CD8-positive, alpha-beta memory T cell (primary cell): ENCODE results near the gene TP53TG3E. TPM values are rescaled to one million over a fixed set of nuclear protein-coding genes. Genes with fewer than 3 reads are reported as not detected.
"Not testable (repeated sequence)": the region's sequence is repeated elsewhere in the genome, so short reads cannot be mapped to it uniquely, and the experiment has no call there.

Source experiments
- CTCF ChIA-PET: fragments of 350-600 bp; sonication (Branson Sonifier 250); formaldehyde crosslinking; loops from one replicate; lab custom pipeline; 2021; ENCODE audit warnings: antibody characterized with exemption; lab: Charles Lee
- POLR2A ChIA-PET: fragments of 350-600 bp; sonication (Branson Sonifier 250); formaldehyde crosslinking; loops from one replicate; lab custom pipeline; 2021; ENCODE audit warnings: antibody characterized with exemption; lab: Charles Lee
- DNase-seq, 5 donors: peaks; one replicate each; pipeline versions ENCODE4 v3.0.0 to v3.0.0-alpha.2; 2020 to 2022; ENCODE audit warnings: mixed read lengths in 1 of 5
- H3K27ac ChIP-seq: one replicate; pipeline ENCODE4 v1.7.0; 2013; ENCODE audit warnings: low read depth, mild to moderate bottlenecking, low read length, moderate library complexity
- H3K27me3 ChIP-seq: 2 replicates; pipeline ENCODE4 v1.7.0; 2013; ENCODE audit warnings: low read length, mild to moderate bottlenecking; ENCODE audit not compliant: insufficient read depth, poor library complexity, severe bottlenecking
- H3K36me3 ChIP-seq: 2 replicates; pipeline ENCODE4 v1.7.0; 2013; ENCODE audit warnings: mild to moderate bottlenecking, low read length, moderate library complexity; ENCODE audit not compliant: insufficient read depth
- H3K4me1 ChIP-seq: 2 replicates; pipeline ENCODE4 v1.7.0; 2013; ENCODE audit warnings: mild to moderate bottlenecking, low read length, moderate library complexity; ENCODE audit not compliant: insufficient read depth
- H3K4me3 ChIP-seq: 2 replicates; pipeline ENCODE4 v1.7.0; 2013; ENCODE audit warnings: mild to moderate bottlenecking, low read length
- H3K9me3 ChIP-seq: 2 replicates; pipeline ENCODE4 v1.7.0; 2013; ENCODE audit warnings: mild to moderate bottlenecking, low read length
- H3K27ac Mint-ChIP-seq, 8 donors: one replicate each; pipeline ENCODE4 v1.8.0; 2020 to 2021; ENCODE audit warnings: mixed read lengths in 8 of 8, mild to moderate bottlenecking in 6 of 8, inconsistent platforms in 3 of 8, moderate library complexity in 3 of 8
- H3K27me3 Mint-ChIP-seq, 2 donors: one replicate each; pipeline ENCODE4 v1.8.0; 2020 to 2021; ENCODE audit warnings: mixed read lengths in 2 of 2, mild to moderate bottlenecking in 1 of 2, moderate library complexity in 1 of 2
- H3K36me3 Mint-ChIP-seq, 3 donors: one replicate each; pipeline ENCODE4 v1.8.0; 2020 to 2021; ENCODE audit warnings: mixed read lengths in 3 of 3, inconsistent platforms in 1 of 3, mild to moderate bottlenecking in 1 of 3
- H3K4me1 Mint-ChIP-seq, 3 donors: one replicate each; pipeline ENCODE4 v1.8.0; 2020 to 2021; ENCODE audit warnings: mixed read lengths in 3 of 3, inconsistent platforms in 1 of 3, mild to moderate bottlenecking in 1 of 3
- H3K4me3 Mint-ChIP-seq, 7 donors: one replicate each; pipeline ENCODE4 v1.8.0; 2020 to 2021; ENCODE audit warnings: mixed read lengths in 7 of 7, mild to moderate bottlenecking in 6 of 7, moderate library complexity in 4 of 7, inconsistent platforms in 2 of 7
- H3K9me3 Mint-ChIP-seq, 5 donors: one replicate each; pipeline ENCODE4 v1.8.0; 2020 to 2022; ENCODE audit warnings: mixed read lengths in 5 of 5, mild to moderate bottlenecking in 3 of 5, moderate library complexity in 2 of 5, inconsistent platforms in 1 of 5
- polyA plus RNA-seq: library from polyadenylated mRNA; unstranded; fragments of 300-500 nt; fragmentation: Illumina TruSeq; gene quantifications from one replicate; pipeline ENCODE4 v1.2.3, GENCODE V29; 2021
- total RNA-seq, 2 experiments: library from RNA; stranded (reverse); gene quantifications; one replicate each; pipeline ENCODE4 v1.2.3, GENCODE V29; 2021

TP53TG3E gene, protein sequence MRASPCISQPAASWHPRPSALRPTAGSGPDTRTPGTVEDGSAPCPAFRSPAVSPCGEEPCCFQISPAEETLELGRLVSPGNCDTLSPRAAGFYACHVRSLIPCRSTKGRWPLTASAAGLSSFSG
- total RNA-seq (not detected), polyA plus RNA-seq (not detected)

DNA sequence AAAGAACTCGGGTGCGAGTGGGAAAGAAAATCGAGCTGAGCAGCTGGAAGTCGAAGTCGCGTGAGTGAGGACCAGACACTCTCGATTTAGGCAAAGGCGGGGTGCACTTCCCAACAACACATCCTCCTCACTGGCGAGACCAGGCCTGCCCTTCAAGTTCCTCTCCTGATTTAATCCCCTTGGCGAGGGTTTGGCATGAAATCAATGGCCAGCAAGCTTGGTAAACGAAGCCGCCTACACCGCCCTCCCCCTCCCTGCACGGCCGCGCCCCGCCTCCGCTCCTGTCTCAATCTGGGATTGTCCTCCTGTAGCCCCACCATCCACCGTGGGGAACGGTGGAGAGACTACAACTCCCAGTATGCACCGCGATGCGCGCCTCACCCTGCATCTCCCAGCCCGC is at the start of gene TP53TG3E:
Gene TP53TG3E, plus strand, starts transcription at position 301 of the 400 bp plus-strand sequence. Its CDS starts 68 bp downstream, at position 369.
- POLR2A ChIA-PET, H3K36me3 ChIP-seq, H3K27ac ChIP-seq, H3K4me3 Mint-ChIP-seq, H3K4me3 ChIP-seq, H3K9me3 Mint-ChIP-seq, DNase-seq, H3K9me3 ChIP-seq, CTCF ChIA-PET, H3K4me1 Mint-ChIP-seq, H3K27ac Mint-ChIP-seq, H3K4me1 ChIP-seq, H3K27me3 ChIP-seq, H3K36me3 Mint-ChIP-seq, H3K27me3 Mint-ChIP-seq: not testable (repeated sequence)

- H3K27me3 Mint-ChIP-seq, H3K36me3 Mint-ChIP-seq, CTCF ChIA-PET, H3K4me3 ChIP-seq, H3K4me3 Mint-ChIP-seq, POLR2A ChIA-PET, H3K27ac ChIP-seq, H3K4me1 ChIP-seq, H3K27me3 ChIP-seq, H3K36me3 ChIP-seq, H3K9me3 ChIP-seq, H3K4me1 Mint-ChIP-seq, H3K27ac Mint-ChIP-seq: not testable (repeated sequence)
- H3K9me3 Mint-ChIP-seq: peaks cover 0 to 12% (median 0%) of the 10 kb centered on the region in 5 donors
- peak in 4 of 5 donors; percentile 4 to 33 (median 20) for DNase-seq
Measured at GRCh38 chr16:33336226-33337012, 32.3 kb downstream of the TP53TG3E start.

DNA sequence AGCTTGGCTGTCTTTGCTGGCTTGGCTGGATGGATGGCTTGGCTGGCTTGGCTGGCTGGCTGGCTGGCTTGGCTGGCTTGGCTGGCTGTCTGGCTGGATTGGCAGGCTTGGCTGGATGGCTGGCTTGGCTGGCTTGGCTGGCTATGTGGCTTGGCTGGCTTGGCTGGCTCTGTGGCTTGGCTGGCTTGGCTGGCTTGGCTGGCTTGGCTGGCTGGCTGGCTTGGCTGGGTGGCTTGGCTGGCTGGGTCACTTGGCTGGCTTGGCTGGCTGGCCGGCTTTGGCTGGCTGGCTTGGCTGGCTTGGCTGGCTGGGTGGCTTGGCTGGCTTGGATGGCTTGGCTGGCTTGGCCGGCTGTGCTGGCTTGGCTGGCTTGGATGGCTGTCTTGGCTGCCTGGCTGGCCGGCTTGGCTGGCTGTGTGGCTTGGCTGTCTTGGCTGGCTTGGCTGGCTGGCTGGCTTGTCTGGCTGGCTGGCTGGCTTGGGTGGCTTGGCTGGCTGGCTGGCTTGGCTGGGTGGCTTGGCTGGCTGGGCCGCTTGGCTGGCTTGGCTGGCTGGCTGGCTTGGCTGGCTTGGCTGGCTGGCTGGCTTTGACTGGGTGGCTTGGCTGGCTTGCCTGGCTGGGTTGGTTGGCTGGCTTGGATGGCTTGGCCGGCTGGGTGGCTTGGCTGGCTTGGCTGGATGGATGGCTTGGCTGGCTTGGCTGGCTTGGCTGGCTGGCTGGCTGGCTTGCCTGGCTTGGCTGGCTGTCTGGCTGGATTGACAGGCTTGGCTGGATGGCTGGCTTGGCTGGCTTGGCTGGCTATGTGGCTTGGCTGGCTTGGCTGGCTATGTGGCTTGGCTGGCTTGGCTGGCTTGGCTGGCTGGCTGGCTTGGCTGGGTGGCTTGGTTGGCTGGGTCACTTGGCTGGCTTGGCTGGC is 33.8 kb downstream of the TP53TG3E start:
- H3K36me3 Mint-ChIP-seq, H3K4me3 Mint-ChIP-seq, H3K36me3 ChIP-seq, H3K4me1 ChIP-seq, H3K27me3 ChIP-seq, POLR2A ChIA-PET, H3K4me3 ChIP-seq, H3K4me1 Mint-ChIP-seq, H3K27ac ChIP-seq, H3K27ac Mint-ChIP-seq, H3K27me3 Mint-ChIP-seq, H3K9me3 ChIP-seq, CTCF ChIA-PET: not testable (repeated sequence)
- H3K9me3 Mint-ChIP-seq: peaks cover 0 to 12% (median 0%) of the 10 kb centered on the region in 5 donors
- DNase-seq: peak in 4 of 5 donors; percentile 10 to 35 (median 26)

DNA sequence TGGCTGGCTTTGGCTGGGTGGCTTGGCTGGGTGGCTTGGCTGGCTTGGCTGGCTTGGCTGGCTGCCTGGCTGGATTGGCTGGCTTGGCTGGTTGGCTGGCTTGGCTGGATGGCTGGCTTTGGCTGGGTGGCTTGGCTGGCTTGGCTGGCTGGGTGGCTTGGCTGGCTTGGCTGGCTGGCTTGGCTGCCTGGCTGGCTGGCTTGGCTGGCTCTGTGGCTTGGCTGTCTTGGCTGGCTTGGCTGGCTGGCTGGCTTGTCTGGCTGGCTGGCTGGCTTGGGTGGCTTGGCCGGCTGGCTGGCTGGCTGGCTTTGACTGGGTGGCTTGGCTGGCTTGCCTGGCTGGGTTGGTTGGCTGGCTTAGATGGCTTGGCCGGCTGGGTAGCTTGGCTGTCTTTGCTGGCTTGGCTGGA is 34.4 kb downstream of the TP53TG3E start:
- H3K36me3 Mint-ChIP-seq, H3K36me3 ChIP-seq, H3K27ac ChIP-seq, H3K9me3 ChIP-seq, H3K27me3 Mint-ChIP-seq, CTCF ChIA-PET, H3K4me3 Mint-ChIP-seq, POLR2A ChIA-PET, H3K27ac Mint-ChIP-seq, H3K4me3 ChIP-seq, H3K4me1 Mint-ChIP-seq, H3K27me3 ChIP-seq, H3K4me1 ChIP-seq: not testable (repeated sequence)
- H3K9me3 Mint-ChIP-seq: peaks cover 0 to 12% (median 0%) of the 10 kb centered on the region in 5 donors
- peak in 3 of 5 donors; percentile 2 to 8 (median 3) for DNase-seq

DNA sequence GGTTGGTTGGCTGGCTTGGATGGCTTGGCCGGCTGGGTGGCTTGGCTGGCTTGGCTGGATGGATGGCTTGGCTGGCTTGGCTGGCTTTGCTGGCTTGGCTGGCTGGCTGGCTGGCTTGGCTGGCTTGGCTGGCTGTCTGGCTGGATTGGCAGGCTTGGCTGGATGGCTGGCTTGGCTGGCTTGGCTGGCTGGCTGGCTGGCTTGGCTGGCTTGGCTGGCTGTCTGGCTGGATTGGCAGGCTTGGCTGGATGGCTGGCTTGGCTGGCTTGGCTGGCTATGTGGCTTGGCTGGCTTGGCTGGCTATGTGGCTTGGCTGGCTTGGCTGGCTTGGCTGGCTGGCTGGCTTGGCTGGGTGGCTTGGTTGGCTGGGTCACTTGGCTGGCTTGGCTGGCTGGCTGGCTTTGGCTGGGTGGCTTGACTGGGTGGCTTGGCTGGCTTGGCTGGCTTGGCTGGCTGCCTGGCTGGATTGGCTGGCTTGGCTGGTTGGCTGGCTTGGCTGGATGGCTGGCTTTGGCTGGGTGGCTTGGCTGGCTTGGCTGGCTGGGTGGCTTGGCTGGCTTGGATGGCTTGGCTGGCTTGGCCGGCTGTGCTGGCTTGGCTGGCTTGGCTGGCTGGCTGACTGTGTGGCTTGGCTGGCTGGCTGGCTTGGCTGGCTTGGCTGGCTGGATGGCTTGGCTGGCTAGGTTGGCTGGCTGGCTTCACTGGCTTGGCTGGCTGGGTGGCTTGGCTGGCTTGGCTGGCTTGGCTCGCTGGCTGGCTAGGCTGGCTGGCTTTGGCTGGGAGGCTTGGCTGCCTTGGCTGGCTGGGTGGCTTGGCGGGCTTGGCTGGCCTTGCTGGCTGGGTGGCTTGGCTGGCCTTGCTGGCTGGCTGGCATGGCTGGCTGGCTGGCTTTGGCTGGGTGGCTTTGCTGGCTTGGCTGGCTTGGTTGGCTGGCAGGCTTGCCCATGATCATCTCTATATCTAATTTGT is 35.3 kb downstream of the TP53TG3E start:
- DNase-seq: peak in 4 of 5 donors; percentile 2 to 38 (median 22)
- CTCF ChIA-PET, H3K36me3 Mint-ChIP-seq, H3K4me1 ChIP-seq, H3K4me1 Mint-ChIP-seq, H3K4me3 ChIP-seq, H3K4me3 Mint-ChIP-seq, H3K27me3 ChIP-seq, H3K36me3 ChIP-seq, H3K9me3 ChIP-seq, H3K27ac Mint-ChIP-seq, POLR2A ChIA-PET, H3K27me3 Mint-ChIP-seq, H3K27ac ChIP-seq: not testable (repeated sequence)
- peaks cover 0 to 12% (median 0%) of the 10 kb centered on the region in 5 donors for H3K9me3 Mint-ChIP-seq

Other genes starting within 250 kb of the TP53TG3E start
- gene TP53TG3C, start 110.1 kb upstream of the TP53TG3E start, total RNA-seq: not detected
- gene TP53TG3C, start 110.1 kb upstream of the TP53TG3E start, polyA plus RNA-seq: not detected
- not detected for gene TP53TG3B, start 56.5 kb downstream of the TP53TG3E start, total RNA-seq
- gene TP53TG3B, start 56.5 kb downstream of the TP53TG3E start, polyA plus RNA-seq: not detected
- gene TP53TG3F, start 155.3 kb downstream of the TP53TG3E start, total RNA-seq: not detected
- not detected for gene TP53TG3F, start 155.3 kb downstream of the TP53TG3E start, polyA plus RNA-seq